HG03025 (cell line): ENCODE results near the gene HOMER3.
"Not testable (repeated sequence)": the region's sequence is repeated elsewhere in the genome, so short reads cannot be mapped to it uniquely, and the experiment has no call there.

ENCODE experiments used
- ATAC-seq: cut with Tn5 transposase; IDR thresholded peaks from one replicate; pipeline ENCODE4 v1.9.1; 2021; ENCODE audit warnings: mild to moderate bottlenecking, moderate library complexity; ENCODE audit not compliant: unreplicated experiment, low FRiP score

HOMER3 gene

GRCh38 chr19:18904334-18905057 is 36.5 kb downstream of the HOMER3 start:
- ATAC-seq, result no peak

GRCh38 chr19:18903156-18904037 is 37.6 kb downstream of the HOMER3 start:
- no peak for ATAC-seq

- not testable (repeated sequence) for ATAC-seq
These were observed 38.5 kb downstream of the HOMER3 start for GRCh38 chr19:18902519-18902918.

GRCh38 chr19:18901491-18901890 is 39.5 kb downstream of the HOMER3 start:
- ATAC-seq, result no peak

- no peak for ATAC-seq
These were observed 40.1 kb downstream of the HOMER3 start for GRCh38 chr19:18900700-18901481.

GRCh38 chr19:18899624-18900560 is 41.1 kb downstream of the HOMER3 start:
- no peak for ATAC-seq

- no peak for ATAC-seq
These were observed 42.2 kb downstream of the HOMER3 start for GRCh38 chr19:18898607-18899408.

GRCh38 chr19:18898081-18898606 is 42.9 kb downstream of the HOMER3 start:
- no peak for ATAC-seq

- ATAC-seq, result no peak
These were observed 43.7 kb downstream of the HOMER3 start for GRCh38 chr19:18897094-18898029.

- no peak for ATAC-seq
These were observed 44.6 kb downstream of the HOMER3 start for GRCh38 chr19:18896421-18896841.

- ATAC-seq, result no peak
These were observed 45.1 kb downstream of the HOMER3 start, which contains the start of gene CERS1 for GRCh38 chr19:18895824-18896341. Gene CERS1, minus strand, starts transcription at chr19:18896158. Its CDS starts 86 bp downstream, at chr19:18896072.

GRCh38 chr19:18895038-18895823 is 45.8 kb downstream of the HOMER3 start:
- no peak for ATAC-seq

- ATAC-seq, result no peak
These were observed 46.6 kb downstream of the HOMER3 start for GRCh38 chr19:18894254-18895037.

GRCh38 chr19:18893587-18894253 is 47.3 kb downstream of the HOMER3 start:
- no peak for ATAC-seq
